HG03439 (cell line): Measurements from ENCODE around the gene CDH4.

ENCODE experiments used
- ATAC-seq: cut with Tn5 transposase; IDR thresholded peaks from one replicate; pipeline ENCODE4 v1.9.1; 2021; ENCODE audit warnings: mild to moderate bottlenecking, moderate library complexity; ENCODE audit not compliant: unreplicated experiment

Gene CDH4

DNA sequence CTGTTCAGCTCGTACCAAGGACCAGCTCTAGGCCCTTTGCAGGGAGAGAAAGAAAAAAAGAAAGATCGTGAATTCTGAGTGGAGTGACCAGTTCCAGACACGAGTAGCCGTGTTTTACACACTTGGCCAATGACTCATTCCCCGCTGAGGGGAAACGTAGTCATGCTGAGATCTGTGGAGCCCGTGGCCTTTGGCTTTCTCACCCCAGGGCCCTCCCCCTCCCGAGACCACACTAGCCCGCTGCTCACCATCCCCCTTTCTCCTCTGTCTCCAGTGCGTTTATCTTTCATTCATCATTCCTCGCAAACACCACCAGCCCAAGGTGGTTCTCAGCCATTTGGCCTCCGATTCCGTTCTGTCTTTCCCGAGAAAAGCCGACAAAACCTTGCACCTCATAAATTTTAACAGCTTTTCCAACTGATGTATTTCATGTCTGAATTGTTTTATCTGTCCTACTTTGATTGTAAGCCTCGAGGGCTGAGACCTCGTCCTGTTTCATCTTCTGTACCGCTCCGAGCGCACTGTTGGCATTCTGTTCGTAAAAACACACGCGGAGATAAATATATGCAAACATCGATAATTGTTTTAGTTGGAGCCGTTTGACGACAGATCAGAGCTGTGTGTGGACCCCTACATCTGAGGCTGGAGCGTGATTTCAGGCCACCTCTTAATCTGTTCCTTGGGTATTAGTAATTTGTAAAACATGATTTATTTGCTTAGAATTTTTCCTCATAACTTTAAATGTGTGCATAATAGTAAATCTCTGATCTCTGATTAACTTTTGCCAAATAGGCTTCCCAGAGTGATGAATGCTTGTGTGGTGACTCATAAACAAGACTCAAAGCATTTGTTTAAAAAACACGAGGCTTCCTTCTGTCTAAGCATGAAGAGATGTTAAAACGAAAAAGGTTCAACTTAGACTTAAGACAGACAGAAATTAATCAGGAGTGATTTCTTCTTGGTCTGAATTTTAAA, 336.6 kb downstream of the CDH4 start:
- ATAC-seq: no peak

DNA sequence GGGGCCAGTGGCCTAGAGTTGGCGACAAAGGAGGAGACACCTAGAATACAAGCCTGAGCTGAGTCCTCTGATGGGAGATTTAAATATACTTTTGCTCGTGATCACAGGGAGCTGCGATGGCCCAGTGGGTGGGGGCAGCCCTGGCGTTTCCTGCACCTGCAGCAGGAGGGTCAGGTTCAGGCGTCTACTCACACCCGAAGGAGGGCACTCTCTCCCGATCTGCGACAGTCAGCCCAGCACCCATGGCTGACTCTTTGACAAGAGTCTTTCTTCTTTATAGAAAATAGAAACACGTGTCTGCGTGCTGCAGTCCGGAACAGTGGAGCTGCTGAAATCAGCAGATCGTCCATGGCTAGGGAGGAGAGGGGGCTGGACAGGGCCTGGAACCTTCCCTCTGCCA, 338.2 kb downstream of the CDH4 start:
- no peak for ATAC-seq

DNA sequence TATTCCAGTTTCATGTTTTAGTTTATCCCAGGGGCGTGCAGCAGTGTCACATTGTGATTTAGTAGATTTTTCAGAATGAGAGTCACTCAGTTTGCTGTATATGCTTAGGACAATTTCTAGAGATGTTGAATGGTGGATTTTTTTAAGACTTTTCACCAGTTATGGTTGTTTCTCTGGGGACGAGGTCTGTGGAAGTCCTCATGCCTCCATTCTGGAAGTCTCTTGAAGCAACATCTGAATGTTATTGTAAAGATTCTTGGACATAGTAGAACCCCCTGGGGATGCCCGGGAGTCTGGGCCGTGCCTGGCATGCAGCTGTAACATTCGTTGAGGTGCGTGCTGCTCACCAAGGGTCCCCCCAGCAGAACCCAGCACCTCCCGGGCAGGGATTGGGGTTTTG, 341.5 kb downstream of the CDH4 start:
- no peak for ATAC-seq

DNA sequence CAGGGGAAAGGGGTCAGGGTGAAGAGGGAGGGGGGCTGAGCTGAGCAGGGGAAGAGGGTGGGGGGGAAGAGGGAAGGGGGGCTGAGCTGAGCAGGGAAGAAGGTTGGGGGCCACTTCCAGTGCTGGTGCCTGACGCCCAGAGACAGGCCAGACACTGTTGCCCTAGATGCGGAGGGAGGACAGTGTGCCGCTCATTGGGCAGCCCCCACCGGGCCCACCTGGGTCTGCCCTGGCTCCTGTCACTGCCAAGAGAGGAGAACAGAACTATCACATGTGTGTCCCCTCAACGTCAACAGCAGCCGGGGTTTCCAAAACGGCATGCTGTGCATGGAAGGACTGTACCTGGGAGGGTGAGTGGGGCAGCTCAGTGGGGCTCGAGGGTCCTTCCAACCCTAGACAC, 342.1 kb downstream of the CDH4 start:
- ATAC-seq: no peak

DNA sequence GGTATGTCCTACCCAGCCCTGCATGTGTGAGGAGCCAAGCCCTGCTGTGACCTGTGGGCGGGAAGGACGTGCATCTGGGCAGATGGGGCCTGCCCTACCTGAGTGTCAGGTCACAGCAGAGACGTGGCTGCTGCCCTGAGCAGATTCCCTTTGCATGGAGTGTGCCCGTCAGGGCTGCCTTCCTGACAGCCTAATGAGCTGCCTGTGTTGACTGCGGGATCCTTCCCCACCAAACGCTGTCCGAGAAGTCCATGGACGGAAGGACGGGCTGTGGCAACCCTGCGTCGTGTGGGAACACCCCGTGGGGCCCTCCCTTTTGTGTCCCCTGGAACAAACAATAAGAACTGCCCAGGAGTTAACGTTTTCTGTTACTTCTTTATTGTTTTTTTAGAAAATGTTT, 343.2 kb downstream of the CDH4 start:
- no peak for ATAC-seq

DNA sequence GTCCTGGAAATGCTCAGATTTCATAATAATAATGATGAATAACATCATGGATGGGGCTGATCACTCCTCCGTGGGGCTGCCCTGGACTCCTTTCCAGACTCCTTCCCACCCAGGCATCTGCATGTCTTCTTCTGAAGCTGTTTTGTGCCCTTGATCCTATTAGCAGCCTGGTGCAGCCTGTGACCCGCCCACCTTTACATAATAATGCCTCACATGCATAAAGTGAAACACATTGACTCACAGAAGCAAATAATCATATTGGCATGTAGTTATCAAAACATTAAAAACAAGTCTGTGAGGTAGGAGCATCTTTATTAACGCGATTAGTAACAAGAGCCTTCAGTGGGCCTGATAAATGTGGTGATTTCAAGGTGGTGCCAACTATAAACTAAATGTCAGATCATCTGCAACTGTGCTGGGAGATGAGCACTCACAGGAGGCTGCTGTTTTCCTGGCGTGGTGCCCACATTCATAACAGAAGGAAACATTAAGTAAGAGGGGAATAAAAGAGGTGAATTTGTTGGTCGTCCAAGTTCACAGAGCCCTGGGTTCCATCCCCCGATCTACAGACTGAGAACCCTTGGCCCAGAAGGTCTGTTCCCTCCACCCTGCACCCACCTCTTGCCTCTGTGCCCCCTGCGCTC, 344.7 kb downstream of the CDH4 start:
- no peak for ATAC-seq

DNA sequence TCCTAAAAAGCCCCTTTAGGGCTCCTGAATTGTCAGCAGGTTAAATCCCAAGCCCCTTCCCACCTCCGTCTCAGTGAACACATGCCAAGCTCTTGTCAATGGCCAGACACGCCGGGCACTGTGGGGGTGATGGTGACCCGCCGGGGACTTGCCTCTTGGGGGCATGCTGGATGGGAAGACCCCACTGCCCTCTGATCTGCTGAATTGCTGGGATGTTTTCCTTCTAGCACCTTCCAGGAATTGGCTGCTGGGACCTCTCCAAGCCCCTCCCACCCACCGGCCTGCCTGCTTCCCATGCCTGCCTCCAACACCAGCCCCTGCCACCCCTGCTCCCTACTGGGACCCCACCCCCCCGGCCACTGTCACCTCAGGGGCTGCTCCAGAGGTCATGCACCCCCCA, 345.9 kb downstream of the CDH4 start:
- no peak for ATAC-seq

DNA sequence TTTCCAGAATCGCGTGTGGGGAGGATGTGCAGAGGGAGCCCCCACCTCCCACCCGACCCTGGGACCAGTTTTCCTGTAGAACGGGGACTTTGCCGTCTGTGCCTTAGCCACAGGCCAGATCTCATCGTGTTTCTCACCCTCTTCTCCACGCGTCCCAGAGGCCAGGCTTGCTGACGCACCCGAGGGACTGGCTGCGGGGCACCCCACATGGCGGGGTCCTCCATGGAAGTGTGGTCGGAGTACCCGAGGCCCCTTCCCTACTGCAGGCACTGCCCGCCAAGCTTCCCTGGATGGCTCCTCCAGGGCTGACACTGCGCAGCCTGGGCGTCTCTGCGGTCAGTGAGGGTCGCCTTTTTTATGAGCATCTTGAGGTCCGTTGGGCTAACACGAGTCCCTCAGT, 346.5 kb downstream of the CDH4 start:
- ATAC-seq: no peak

DNA sequence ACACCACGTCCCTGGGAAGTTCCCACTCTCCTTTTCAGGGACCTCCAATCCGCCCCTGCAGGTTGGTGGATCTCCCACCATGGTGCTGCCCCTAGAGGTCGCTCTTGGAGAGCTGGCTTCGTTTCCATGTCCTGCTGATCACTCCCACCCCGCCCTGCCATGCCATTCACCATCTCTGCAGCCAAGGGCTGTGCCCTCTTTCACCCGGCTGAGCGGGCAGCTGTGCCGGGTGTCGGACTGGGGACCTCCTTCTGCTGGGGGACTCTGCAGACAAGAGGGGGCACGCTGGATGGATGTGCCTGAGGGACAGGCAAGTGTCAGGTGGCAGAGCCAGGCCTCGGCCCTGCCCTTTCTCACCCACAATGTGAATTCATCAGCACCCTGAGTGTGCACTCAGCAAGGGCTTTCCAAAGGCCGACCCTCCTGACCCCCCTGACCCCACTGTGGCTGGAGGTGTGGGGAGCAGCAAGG, 347.0 kb downstream of the CDH4 start:
- no peak for ATAC-seq

DNA sequence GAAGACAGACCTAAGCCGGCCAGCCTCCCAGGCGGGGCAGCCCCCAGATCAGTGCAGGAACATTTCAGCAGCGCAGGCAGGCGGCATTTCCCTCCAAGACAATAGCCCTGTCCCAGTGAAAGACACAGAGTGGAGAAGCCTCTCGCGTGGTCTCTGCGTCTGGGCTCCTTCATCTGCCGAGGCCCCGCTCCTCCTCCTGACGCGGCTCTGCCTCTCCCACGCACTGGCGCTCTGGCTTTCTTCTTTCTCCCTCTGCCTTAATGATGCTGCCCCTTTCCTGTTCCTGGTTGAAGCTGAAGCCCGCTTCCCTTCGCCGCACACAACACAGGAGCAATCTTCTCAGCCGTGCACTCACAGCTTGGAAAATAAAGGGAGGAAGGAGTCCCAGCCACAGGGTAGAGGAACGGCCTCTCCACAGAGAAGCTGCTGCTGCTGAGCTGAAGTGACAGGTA, 347.5 kb downstream of the CDH4 start:
- no peak for ATAC-seq

DNA sequence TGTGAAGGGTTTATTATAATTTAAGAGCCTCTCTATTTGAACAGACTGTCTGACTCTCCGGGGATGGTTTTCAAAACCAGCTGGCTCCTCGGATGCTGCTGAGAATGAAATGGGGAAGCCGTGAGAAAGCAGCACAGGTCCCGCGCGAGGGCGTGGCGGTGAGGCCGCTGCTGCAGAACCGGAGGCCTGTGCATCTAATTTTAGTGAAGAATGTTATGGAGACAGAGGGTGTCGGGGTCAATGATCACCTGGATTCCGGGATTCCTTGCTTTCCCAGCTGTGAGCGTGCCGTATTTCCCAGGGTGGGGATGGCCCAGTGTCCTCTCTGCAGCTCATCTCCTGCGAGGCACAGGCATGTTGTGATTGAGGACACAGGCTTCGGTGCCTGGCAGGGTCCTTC, 348.0 kb downstream of the CDH4 start:
- no peak for ATAC-seq

DNA sequence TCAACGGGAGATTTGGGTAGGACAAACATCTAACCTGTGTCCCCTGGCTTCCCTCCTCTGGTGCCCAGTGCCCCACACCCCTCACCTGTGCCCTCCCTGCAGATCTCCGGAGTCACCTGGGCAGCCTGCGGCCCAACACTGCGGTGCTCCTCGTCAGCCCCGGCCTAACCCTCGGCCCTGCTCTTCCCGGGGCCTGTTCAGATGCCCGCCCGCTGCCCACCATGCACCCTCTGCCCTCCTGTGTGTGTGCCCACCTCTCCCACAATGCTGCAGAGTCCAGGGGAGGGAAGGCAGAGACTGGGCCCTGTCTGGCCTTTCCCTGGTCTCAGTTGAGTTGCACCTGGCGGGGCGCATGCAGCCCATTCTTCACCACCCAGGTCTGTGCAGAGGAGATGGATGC, 349.3 kb downstream of the CDH4 start:
- no peak for ATAC-seq

DNA sequence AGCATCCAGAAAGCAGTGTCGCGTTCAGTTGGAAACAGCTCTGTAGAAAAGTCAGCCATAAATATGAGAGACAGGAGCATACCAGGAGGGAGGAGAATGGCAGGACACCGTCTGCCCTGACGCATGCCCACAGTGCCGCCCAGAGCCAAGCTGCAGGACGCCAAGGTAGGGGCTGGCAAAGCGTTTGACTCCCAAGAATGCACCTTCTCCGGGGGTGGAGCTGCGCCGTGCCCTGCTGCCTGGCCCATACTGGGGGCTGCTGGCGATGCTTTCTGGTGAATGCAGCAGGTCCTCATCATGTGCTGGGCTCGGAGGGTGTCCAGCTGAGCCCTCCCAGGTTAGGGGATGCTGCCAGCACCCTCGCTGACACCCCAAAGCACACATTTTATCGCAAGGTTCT, 349.8 kb downstream of the CDH4 start:
- no peak for ATAC-seq

DNA sequence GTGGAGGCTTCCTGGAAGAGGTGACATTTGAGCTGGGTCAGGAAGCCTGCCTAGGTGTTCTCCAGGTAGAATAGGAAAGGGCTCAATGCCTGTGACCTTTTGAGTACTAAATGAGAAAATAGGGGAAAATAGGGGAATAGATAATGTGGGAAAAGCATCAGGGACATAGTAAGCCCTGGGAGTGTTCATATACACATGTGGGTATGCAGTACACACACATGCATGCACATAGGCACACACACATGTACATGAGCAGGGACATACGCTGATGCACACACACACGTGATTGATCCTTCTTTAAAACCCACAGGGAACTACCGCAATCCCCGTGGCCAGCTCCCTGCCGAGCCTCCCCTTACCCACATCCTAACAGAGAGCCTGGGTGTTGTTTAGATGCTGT, 351.7 kb downstream of the CDH4 start:
- no peak for ATAC-seq

DNA sequence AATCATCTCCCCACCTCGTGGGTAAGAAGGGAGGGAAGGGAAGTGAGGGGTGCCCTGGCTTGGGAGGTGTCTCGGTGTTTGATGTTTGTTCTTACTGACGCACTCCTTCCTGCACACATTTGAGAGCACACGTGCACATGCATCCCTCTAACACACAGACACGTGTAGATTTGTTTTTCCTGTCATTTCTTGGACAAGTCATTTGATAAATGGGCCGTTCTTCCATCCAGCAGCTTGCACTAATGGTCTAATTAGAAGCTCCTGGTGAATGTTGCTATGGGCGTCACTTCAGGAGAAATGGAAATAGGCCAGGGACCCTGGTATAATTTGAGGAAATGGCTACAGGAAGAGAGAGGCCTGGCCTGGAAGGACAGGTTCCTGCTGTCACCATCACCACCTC, 352.5 kb downstream of the CDH4 start:
- ATAC-seq: no peak

DNA sequence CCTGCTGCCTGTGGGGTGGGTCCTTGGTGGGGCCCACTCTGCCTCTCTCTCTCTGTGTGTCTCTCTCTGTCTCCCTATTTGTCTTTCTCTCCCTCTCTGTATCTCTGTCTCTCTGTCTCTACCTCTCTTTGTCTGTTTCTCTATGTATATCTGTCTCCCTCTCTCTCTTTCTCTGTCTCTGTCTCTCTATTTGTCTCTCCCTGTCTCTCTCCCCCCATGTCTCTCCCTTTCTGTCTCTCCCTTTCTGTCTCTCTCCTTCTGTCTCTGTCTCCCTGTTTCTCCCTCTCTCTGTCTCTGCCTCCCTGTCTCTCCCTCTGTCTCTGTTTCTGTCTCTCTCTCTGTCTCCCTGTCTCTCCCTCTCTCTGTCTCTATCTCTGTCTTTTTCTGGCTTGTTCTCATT, 353.2 kb downstream of the CDH4 start:
- no peak for ATAC-seq

DNA sequence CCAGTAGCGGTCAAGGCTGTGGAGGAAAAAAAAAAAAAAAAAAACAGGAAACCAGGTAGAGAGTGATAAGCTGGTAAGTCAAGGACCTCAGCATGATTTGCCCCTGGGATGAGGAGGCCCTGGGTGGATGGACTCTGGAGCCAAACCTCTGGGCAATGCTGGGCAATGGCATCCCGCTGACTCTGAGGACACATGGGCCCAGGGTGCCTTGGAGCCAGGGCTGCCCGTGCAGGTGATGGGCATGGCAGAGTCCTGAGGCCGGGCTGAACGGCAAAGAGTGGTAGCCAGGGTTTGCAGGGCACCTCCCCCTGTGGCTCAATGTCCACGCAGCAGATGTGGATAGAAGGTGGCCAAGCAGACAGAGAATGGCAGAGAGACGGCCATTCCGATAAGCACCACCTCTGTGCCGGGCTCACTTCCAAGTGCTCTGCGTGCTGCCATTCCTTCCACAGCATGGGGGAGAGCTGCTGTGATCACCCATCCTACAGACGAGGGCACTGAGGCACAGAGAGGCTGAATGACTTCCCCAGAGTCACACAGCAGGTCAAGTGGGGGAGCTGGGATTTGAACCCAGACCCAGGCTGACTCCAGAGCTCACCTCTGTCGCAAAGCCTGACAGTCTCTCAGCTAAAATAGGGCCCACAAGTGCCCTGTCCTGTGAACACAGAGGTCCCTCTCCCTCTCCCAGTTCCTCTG, 353.9 kb downstream of the CDH4 start:
- no peak for ATAC-seq

DNA sequence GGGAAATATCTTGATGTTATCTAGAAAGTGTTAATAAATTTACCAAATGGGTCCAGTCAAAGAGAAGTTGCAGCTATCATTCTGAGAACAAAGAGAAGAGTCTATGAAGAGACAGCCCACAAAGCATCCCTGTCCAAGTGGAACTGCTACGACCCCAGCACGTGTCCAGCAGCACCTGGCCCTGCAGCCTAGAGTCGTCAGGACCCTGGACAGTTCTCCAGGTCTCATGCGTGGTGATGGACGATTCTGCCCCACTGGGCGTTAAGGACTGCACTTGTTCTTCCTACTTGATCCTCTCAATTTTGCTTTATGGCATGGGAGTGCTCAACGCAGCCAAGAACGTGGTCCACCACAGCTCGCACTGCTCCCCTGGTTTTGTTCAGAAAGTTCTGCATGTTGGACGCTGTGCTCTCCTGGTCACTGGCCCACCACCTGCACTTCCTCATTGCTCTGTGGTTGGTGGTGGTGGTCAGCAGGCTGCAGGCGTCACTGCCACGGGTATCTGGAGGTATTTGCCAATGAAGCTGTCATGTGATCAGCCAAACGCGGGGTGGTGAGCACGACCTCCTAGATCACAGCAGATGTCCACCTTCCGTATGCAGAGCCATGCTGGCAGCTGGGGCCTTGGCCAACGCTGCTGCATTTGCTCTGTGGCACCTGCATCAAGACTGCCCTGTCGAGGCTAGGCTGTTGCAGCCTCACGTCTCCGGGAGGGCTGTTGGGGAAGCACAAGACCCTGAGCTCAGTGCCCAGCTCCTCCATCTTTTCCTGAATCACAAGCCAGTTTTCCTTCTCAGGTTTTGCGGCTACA, 356.4 kb downstream of the CDH4 start:
- ATAC-seq: no peak

DNA sequence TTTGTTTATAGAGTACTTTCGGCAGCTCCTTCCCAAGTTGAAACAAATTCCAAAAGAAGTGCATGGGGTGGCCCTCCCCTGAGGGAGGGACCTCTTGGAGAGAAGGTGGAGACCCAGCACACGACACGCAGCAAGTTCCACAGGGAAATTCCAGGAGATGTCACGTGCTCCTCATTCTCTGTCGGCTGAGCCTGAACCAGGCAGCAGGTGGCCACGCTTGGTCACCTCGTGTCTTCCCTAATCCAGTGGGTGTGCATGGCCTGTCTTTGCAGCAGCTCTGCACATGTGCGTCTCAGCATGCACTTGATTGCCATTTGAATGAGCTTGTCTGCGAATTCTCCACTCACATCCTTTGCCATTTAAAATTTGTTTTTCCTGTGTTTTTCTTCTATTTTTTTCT, 357.4 kb downstream of the CDH4 start:
- ATAC-seq: no peak

DNA sequence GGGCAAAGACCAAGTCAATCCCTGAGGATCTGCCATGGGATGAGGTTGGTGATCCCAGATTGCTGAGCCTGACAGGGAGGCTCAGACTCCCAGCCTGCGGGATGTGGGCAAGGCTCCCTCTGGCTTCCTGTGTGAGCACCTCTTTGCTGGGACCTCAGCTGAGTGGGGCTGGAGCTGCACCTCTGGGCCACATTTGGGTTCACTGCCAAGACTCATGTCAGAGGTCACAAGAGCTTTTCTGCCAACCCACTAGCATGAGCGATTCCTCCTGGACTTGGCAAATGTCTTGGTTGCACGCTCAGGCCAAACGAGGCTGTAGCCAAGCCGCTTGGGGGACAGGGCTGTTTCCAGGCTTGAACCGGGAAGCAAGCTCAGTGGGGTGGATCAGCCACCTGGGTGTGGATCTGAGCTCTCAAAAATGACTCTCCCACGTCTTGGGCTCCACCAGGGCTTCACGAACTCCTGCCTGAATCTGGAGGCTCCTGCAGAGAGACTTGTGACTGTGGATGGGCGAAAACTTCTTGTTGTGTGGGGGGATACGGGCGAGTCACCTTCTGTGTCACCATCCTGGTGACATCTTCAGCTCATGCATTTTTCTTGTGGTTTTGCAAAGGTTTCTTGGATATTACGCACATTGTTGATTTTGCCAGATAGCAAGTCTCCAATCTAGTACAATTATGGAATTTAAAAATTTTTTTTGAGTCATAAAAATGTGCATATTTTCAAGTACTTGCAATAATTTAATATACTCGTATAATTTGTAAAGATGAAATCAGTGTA, 359.5 kb downstream of the CDH4 start:
- ATAC-seq: no peak
